GM21381 (cell line): Measurements from ENCODE around the gene VWA8.
"Not testable (repeated sequence)": the region's sequence is repeated elsewhere in the genome, so short reads cannot be mapped to it uniquely, and the experiment has no call there.

Source experiments
- ATAC-seq: cut with Tn5 transposase; IDR thresholded peaks from one replicate; pipeline ENCODE4 v1.9.1; 2021; ENCODE audit warnings: mild to moderate bottlenecking, moderate library complexity; ENCODE audit not compliant: unreplicated experiment

The VWA8 gene

GRCh38 chr13:41542799-41543198 lies 418.1 kb downstream of the VWA8 start:
- not testable (repeated sequence) for ATAC-seq

DNA sequence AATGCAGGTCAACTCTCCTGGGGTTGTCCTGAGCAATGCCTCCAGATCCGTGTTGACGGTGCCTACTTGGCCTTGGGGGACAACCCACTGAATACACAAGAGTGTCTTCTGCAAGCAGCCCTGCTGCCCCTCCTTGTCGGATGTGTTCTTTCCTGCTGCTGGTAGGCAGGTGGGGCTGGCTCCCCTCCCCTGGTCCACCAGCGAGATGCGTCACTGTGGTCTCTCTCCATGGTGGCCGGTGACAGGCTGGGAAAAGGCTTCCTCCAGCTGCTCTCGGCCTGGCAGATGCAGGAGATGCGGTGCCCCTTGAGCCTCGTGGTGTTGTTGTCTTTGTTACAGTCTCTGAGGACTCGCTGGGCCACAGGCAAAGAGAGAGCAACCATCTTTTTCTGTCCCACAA lies 418.6 kb downstream of the VWA8 start:
- ATAC-seq = no peak

- no peak for ATAC-seq
Observed at GRCh38 chr13:41541142-41541938, 419.6 kb downstream of the VWA8 start.

- not testable (repeated sequence) for ATAC-seq
Observed at GRCh38 chr13:41540240-41540639, 420.7 kb downstream of the VWA8 start.

- no peak for ATAC-seq
Observed at GRCh38 chr13:41533266-41534052, 427.4 kb downstream of the VWA8 start.

DNA sequence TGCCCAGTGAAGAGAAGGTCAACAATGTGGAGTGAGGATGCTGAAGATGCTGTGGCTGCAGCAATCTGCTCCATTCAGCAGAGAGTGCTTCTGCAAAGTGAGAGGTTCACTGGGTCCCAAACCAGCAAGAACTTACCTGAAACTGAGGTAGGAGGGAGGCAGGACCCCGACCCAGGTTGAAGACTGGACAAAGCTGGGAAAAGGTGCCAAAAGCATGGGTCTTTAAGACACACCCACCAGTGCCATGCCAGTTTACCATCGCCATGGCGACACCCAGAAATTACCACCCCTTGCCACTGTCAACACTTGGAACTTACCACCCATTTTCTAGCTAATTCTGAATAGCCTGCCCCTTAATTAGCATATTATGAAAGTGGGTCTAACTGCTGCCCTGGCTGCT lies 432.9 kb downstream of the VWA8 start:
- no peak for ATAC-seq

DNA sequence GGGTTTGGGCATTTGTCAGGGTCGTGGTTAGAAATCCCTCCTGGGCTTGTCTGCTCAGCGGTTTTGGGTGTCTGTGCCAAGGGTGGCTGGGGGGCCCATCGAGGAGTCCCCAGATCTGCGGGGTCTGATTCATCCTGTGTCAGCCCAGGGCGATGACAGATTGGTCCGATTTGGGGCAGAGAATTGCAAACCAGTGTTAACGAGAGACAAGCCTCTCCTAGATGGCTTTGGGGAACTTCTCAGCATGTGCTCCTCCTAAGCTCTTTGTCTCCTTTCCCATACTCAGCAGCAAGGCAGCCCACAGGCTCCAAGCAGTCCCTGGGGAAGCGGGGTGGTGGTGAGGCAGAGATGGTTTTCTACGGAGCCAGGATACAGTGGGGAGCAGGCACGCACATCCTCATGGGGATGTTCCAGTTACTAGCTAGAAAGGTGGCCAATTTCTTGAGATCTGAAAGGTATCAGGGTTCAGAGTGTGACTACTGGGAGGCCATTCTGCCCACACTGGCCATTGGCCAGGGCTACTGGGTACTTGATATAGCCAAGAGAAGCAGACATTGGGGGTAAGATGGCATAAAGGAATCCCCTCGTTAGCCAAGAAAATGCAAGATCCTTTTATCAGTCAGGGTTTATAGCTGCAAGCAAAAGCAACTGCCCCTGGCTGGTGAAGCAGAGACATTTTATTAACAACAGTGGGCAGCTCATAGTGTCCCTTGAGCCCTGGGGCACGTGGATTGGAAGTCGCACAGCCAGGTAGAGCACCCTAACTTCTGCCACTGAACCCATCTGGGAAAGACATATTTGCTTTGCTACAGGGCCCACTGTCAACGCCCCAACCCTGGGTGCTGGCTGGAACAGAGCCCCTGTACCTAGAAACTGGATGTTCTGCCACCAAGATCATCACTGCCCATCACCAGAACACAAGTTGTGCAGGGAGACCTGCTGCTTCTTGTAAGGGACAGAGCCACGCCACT lies 440.0 kb downstream of the VWA8 start:
- no peak for ATAC-seq

GRCh38 chr13:41520016-41520659 lies 440.8 kb downstream of the VWA8 start:
- no peak for ATAC-seq
